Endothelial cell of umbilical vein (primary cell): ENCODE results near the gene HCFC1. TPM values are rescaled to one million over a fixed set of nuclear protein-coding genes. Genes with fewer than 3 reads are reported as not detected.

Source experiments
- BruUV-seq: library from RNA; stranded (reverse); fragments of 400-500 nt; replicated peaks from 2 replicates; lab custom pipeline; 2021; lab: Mats Ljungman, UMichigan
- CTCF ChIA-PET: fragments of 300-600, 350-600 bp; sonication (Branson Sonifier 250); formaldehyde crosslinking; loops from one replicate; lab custom pipeline; 2021; ENCODE audit warnings: antibody characterized with exemption, inconsistent platforms; lab: Charles Lee
- POLR2A ChIA-PET: fragments of 300-600, 350-600 bp; sonication (Branson Sonifier 250); formaldehyde crosslinking; loops from one replicate; lab custom pipeline; 2021; ENCODE audit warnings: antibody characterized with exemption, inconsistent platforms; lab: Charles Lee
- DNase-seq: peaks from one replicate; pipeline ENCODE4 v3.0.0-alpha.2; 2011; ENCODE audit warnings: low read depth, low spot score
- FAIRE-seq: peaks from 2 replicates; lab custom pipeline; 2011; peaks lifted over from hg19 to GRCh38; lab: Jason Lieb, UNC
- H2AFZ ChIP-seq: 2 replicates; pipeline ENCODE4 v1.6.0; 2012; ENCODE audit warnings: low read depth, low read length, control low read depth, inconsistent platforms
- H3K27ac ChIP-seq: 2 replicates; pipeline ENCODE4 v1.5.1; 2011; ENCODE audit warnings: low read depth, mild to moderate bottlenecking, control low read depth, low read length, moderate library complexity; ENCODE audit not compliant: insufficient read depth
- H3K27me3 ChIP-seq, 2 experiments: 2 replicates each; pipeline versions ENCODE4 v1.6.0 to v1.6.1; 2011; ENCODE audit warnings: low read length in 2 of 2, mixed read lengths in 1 of 2; ENCODE audit not compliant: control insufficient read depth in 2 of 2, insufficient read depth in 2 of 2
- H3K36me3 ChIP-seq, 2 experiments: 2 replicates in 1 of 2; 3 replicates in 1 of 2; pipeline ENCODE4 v1.5.1; 2011; ENCODE audit warnings: low read length in 2 of 2, mild to moderate bottlenecking in 1 of 2, moderate library complexity in 1 of 2; ENCODE audit not compliant: control insufficient read depth in 2 of 2, insufficient read depth in 2 of 2; ENCODE audit errors: extremely low read depth in 1 of 2
- H3K4me1 ChIP-seq: 3 replicates; pipeline ENCODE4 v1.5.1; 2011; ENCODE audit warnings: mild to moderate bottlenecking, low read length; ENCODE audit not compliant: control insufficient read depth, insufficient read depth; ENCODE audit errors: extremely low read depth
- H3K4me2 ChIP-seq: 2 replicates; pipeline ENCODE4 v1.6.1; 2011; ENCODE audit warnings: low read length, control low read depth, mixed read lengths; ENCODE audit not compliant: insufficient read depth
- H3K4me3 ChIP-seq, 3 experiments: fragments of 200-600 bp in 1 of 3; sonication (generic), shearing (Covaris generic) in 1 of 3; replicated peaks in 1 of 3; 2 replicates each; pipeline ENCODE4 v1.5.1; 2011 to 2016; ENCODE audit warnings: control low read depth in 3 of 3, low read length in 3 of 3, mild to moderate bottlenecking in 2 of 3, inconsistent platforms in 1 of 3, low read depth in 1 of 3, moderate library complexity in 1 of 3; ENCODE audit not compliant: insufficient read depth in 1 of 3
- H3K79me2 ChIP-seq: 2 replicates; pipeline ENCODE4 v1.6.0; 2012; ENCODE audit warnings: low read length, inconsistent platforms; ENCODE audit not compliant: control insufficient read depth, insufficient read depth
- H3K9ac ChIP-seq: replicated peaks from 2 replicates; pipeline ENCODE3; 2011; ENCODE audit warnings: low read length, control low read depth; ENCODE audit not compliant: insufficient read depth; ENCODE audit errors: extremely low read depth
- H3K9me1 ChIP-seq: replicated peaks from 3 replicates; pipeline ENCODE4 v1.6.0; 2011; ENCODE audit warnings: mild to moderate bottlenecking, low read length; ENCODE audit not compliant: control insufficient read depth, insufficient read depth; ENCODE audit errors: extremely low read depth
- H3K9me3 ChIP-seq: replicated peaks from 2 replicates; pipeline ENCODE4 v1.5.1; 2012; ENCODE audit warnings: low read length, inconsistent platforms; ENCODE audit not compliant: control insufficient read depth, insufficient read depth
- H4K20me1 ChIP-seq: replicated peaks from 2 replicates; pipeline ENCODE3; 2011; ENCODE audit warnings: mild to moderate bottlenecking, low read length; ENCODE audit not compliant: control insufficient read depth, insufficient read depth; ENCODE audit errors: extremely low read depth
- CTCF ChIP-seq, 2 donors: IDR thresholded peaks; 1 replicate in 1 of 2; 2 replicates in 1 of 2; pipeline ENCODE4 v1.5.1; 2011; ENCODE audit warnings: low read length in 2 of 2, mild to moderate bottlenecking in 2 of 2, moderate library complexity in 2 of 2, control low read depth in 1 of 2, inconsistent platforms in 1 of 2, low read depth in 1 of 2; ENCODE audit not compliant: insufficient read depth in 1 of 2; ENCODE audit errors: extremely low read depth in 1 of 2
- EZH2 ChIP-seq: IDR thresholded peaks from 2 replicates; pipeline ENCODE4 v1.6.1; 2012; ENCODE audit warnings: borderline replicate concordance, low read depth, mild to moderate bottlenecking, moderate library complexity, low read length, inconsistent platforms; ENCODE audit not compliant: severe bottlenecking
- FOS ChIP-seq: IDR thresholded peaks from 2 replicates; pipeline ENCODE4 v1.6.1; 2011; ENCODE audit warnings: mild to moderate bottlenecking, low read length, moderate library complexity, borderline replicate concordance; ENCODE audit not compliant: insufficient read depth
- GATA2 ChIP-seq: IDR thresholded peaks from 2 replicates; pipeline ENCODE4 v1.7.0; 2011; ENCODE audit warnings: low read depth, mild to moderate bottlenecking, moderate library complexity, mixed read lengths, low read length; ENCODE audit not compliant: insufficient read length, insufficient read depth
- JUN ChIP-seq: IDR thresholded peaks from 2 replicates; pipeline ENCODE4 v1.6.1; 2011; ENCODE audit warnings: borderline replicate concordance, low read depth; ENCODE audit not compliant: insufficient read length, insufficient read depth
- MAX ChIP-seq: IDR thresholded peaks from 2 replicates; pipeline ENCODE4 v1.6.1; 2011; ENCODE audit not compliant: insufficient read depth, insufficient read length
- MYC ChIP-seq: IDR thresholded peaks from one replicate; pipeline ENCODE4 v1.6.1; 2011; ENCODE audit warnings: mild to moderate bottlenecking, low read depth, low read length
- POLR2A ChIP-seq: IDR thresholded peaks from 2 replicates; pipeline ENCODE4 v1.6.1; 2012; ENCODE audit warnings: low read depth, mild to moderate bottlenecking, control low read depth, low read length
- POLR2AphosphoS5 ChIP-seq: IDR thresholded peaks from 2 replicates; pipeline ENCODE4 v1.6.1; 2012; ENCODE audit warnings: low read depth, mild to moderate bottlenecking, control low read depth, low read length, moderate library complexity; ENCODE audit not compliant: insufficient read depth
- dilution Hi-C: fragments of 300-500 bp; cut with MboI; formaldehyde crosslinking; loops from one replicate; pipeline ENCODE4 v1.15.0; 2019; ENCODE audit warnings: low sequenced_read_pairs; ENCODE audit not compliant: extremely low pct_ligation_motif_present
- intact Hi-C: fragments of 100-400 bp; cut with micrococcal nuclease; formaldehyde crosslinking; loops from one replicate; pipeline ENCODE4 v1.10.0; 2022
- polyA plus RNA-seq, 4 experiments: library from polyadenylated mRNA; depleted of rRNA in 3 of 4; stranded (reverse) in 3 of 4; unstranded in 1 of 4; fragments of >200 nt; gene quantifications; 2 replicates each; pipeline versions ENCODE4 v1.2.1 to v1.2.3, GENCODE V29; 2011 to 2012; ENCODE audit warnings: missing spikeins in 1 of 4
- total RNA-seq: library from RNA; stranded (reverse); gene quantifications from 2 replicates; pipeline ENCODE4 v1.2.3, GENCODE V29; 2021

HCFC1 gene
- total and polyA plus RNA-seq, 2 donors (not counting 3 experiments of a cell fraction or from before 2014, with no cell fraction given) = 15.9 to 85.9 TPM

- dilution Hi-C loops = no loop called here
- Histone ChIP-seq H3K4me3 (no peak overlapping the region), H3K9ac (no peak overlapping the region), H3K36me3 (no peaks in the 10 kb centered on the region), H3K4me1 (no peaks in the 10 kb centered on the region), H3K27me3 (no peaks in the 10 kb centered on the region), H3K9me1 (no peaks in the 10 kb centered on the region), H3K9me3 (no peaks in the 10 kb centered on the region), H4K20me1 (no peaks in the 10 kb centered on the region), H3K4me2 (no peak overlapping the region), H2AFZ (no peak overlapping the region), H3K27ac (no peak overlapping the region), H3K79me2 (no peaks in the 10 kb centered on the region)
- DNase-seq (no peak), FAIRE-seq (peak; percentile 70)
- ChIA-PET POLR2A (no interaction called here), CTCF (no interaction called here)
- no peak for TF ChIP-seq JUN
- no peak for TF ChIP-seq POLR2A
- TF ChIP-seq MAX = no peak
- no peak for TF ChIP-seq POLR2AphosphoS5
- no peak for TF ChIP-seq CTCF (IDR thresholded peaks at IDR 0.05; ENCODE audit: extremely low read depth in 1 of 2, insufficient read depth in 1 of 2, low read depth in 1 of 2, low read length in 2 of 2)
- no peak for TF ChIP-seq MYC
- TF ChIP-seq GATA2 = no peak
- no peak for TF ChIP-seq EZH2
- TF ChIP-seq FOS = no peak
- BruUV-seq = no TSS peak
- intact Hi-C loops = no loop called here
These were observed 19.5 kb upstream of the HCFC1 start for GRCh38 chrX:153991013-153991580.
